ENCODE data around the gene LCK.

- no peak for TF ChIP-seq CBFB (CRISPR knock-in tag; IDR thresholded peaks at IDR 0.05)
- TF ChIP-seq TOE1 (IDR thresholded peaks at IDR 0.05; ENCODE audit: borderline replicate concordance) = peak; percentile 32; the same call in 1 of the 2 replicates
- no peak for TF ChIP-seq TOE1 (CRISPR knock-in tag; IDR thresholded peaks at IDR 0.05; ENCODE audit: borderline replicate concordance, low read depth)
- TF ChIP-seq EZH2 (IDR thresholded peaks at IDR 0.05; ENCODE audit: borderline replicate concordance, low read depth, low read length) = no peak
- TF ChIP-seq CHD2 (IDR thresholded peaks at IDR 0.05; ENCODE audit: low read depth, low read length) = no peak
Observed at GRCh38 chr1:32272557-32273390, 21.7 kb downstream of the LCK start.

Measured in K562 (cell line).